ENCODE results near the gene GRIK5.

The GRIK5 gene

GRCh38 chr19:42033413-42033812, 36.6 kb downstream of the GRIK5 start:
- no peaks in the 10 kb centered on the region for H3K27me3 ChIP-seq (ENCODE audit: insufficient read depth, low read length, poor library complexity)
- H3K4me1 ChIP-seq (ENCODE audit: insufficient read depth, low read length) = peaks cover 9% of the 10 kb centered on the region
- TF ChIP-seq EZH2 (IDR thresholded peaks at IDR 0.05; ENCODE audit: borderline replicate concordance, low read depth, low read length, severe bottlenecking) (no peak), CTCF (IDR thresholded peaks at IDR 0.05; ENCODE audit: borderline replicate concordance, extremely low read depth, low read length, poor library complexity, severe bottlenecking) (no peak)
- H3K9me3 ChIP-seq (ENCODE audit: insufficient read depth, low read length, severe bottlenecking) = no peaks in the 10 kb centered on the region
- no peaks in the 10 kb centered on the region for H3K79me2 ChIP-seq (ENCODE audit: insufficient read depth, low read length)
- no peak overlapping the region for H3K4me3 ChIP-seq (ENCODE audit: low read depth in 1 of 2, low read length in 2 of 2)
- no peaks in the 10 kb centered on the region for H3K36me3 ChIP-seq (ENCODE audit: insufficient read depth, low read length)
- DNase-seq (no peak), ATAC-seq (ENCODE audit: insufficient read depth, low read depth) (no peak)
- H3K4me2 ChIP-seq (ENCODE audit: insufficient read depth, low read length) = no peak overlapping the region
- H3K27ac ChIP-seq (ENCODE audit: low read length) = no peak overlapping the region
- no peak overlapping the region for H2AFZ ChIP-seq (ENCODE audit: low read depth, low read length)
- no peak overlapping the region for H3K9ac ChIP-seq (ENCODE audit: low read depth, low read length)
- H4K20me1 ChIP-seq (ENCODE audit: insufficient read depth, low read length) = no peaks in the 10 kb centered on the region

GRCh38 chr19:42032431-42032830, 37.6 kb downstream of the GRIK5 start:
- no peaks in the 10 kb centered on the region for H3K9me3 ChIP-seq (ENCODE audit: insufficient read depth, low read length, severe bottlenecking)
- no peaks in the 10 kb centered on the region for H3K36me3 ChIP-seq (ENCODE audit: insufficient read depth, low read length)
- DNase-seq = no peak
- H3K27ac ChIP-seq (ENCODE audit: low read length) = no peak overlapping the region
- H3K4me2 ChIP-seq (ENCODE audit: insufficient read depth, low read length) = no peak overlapping the region
- H3K79me2 ChIP-seq (ENCODE audit: insufficient read depth, low read length) = no peaks in the 10 kb centered on the region
- TF ChIP-seq CTCF (IDR thresholded peaks at IDR 0.05; ENCODE audit: borderline replicate concordance, extremely low read depth, low read length, poor library complexity, severe bottlenecking) (no peak), EZH2 (IDR thresholded peaks at IDR 0.05; ENCODE audit: borderline replicate concordance, low read depth, low read length, severe bottlenecking) (no peak)
- no peak overlapping the region for H3K9ac ChIP-seq (ENCODE audit: low read depth, low read length)
- H3K4me3 ChIP-seq (ENCODE audit: low read depth in 1 of 2, low read length in 2 of 2) = no peak overlapping the region
- no peaks in the 10 kb centered on the region for H4K20me1 ChIP-seq (ENCODE audit: insufficient read depth, low read length)
- H3K4me1 ChIP-seq (ENCODE audit: insufficient read depth, low read length) = peaks cover 9% of the 10 kb centered on the region
- ATAC-seq (ENCODE audit: insufficient read depth, low read depth) = no peak
- H3K27me3 ChIP-seq (ENCODE audit: insufficient read depth, low read length, poor library complexity) = no peaks in the 10 kb centered on the region
- no peak overlapping the region for H2AFZ ChIP-seq (ENCODE audit: low read depth, low read length)

GRCh38 chr19:42030645-42031440, 39.2 kb downstream of the GRIK5 start:
- no peaks in the 10 kb centered on the region for H3K36me3 ChIP-seq (ENCODE audit: insufficient read depth, low read length)
- H3K79me2 ChIP-seq (ENCODE audit: insufficient read depth, low read length) = no peaks in the 10 kb centered on the region
- H3K9me3 ChIP-seq (ENCODE audit: insufficient read depth, low read length, severe bottlenecking) = no peaks in the 10 kb centered on the region
- no peak overlapping the region for H3K27ac ChIP-seq (ENCODE audit: low read length)
- H2AFZ ChIP-seq (ENCODE audit: low read depth, low read length) = no peak overlapping the region
- H3K4me3 ChIP-seq (ENCODE audit: low read depth in 1 of 2, low read length in 2 of 2) = no peak overlapping the region
- H3K9ac ChIP-seq (ENCODE audit: low read depth, low read length) = no peak overlapping the region
- H4K20me1 ChIP-seq (ENCODE audit: insufficient read depth, low read length) = no peaks in the 10 kb centered on the region
- H3K4me1 ChIP-seq (ENCODE audit: insufficient read depth, low read length) = peaks cover 9% of the 10 kb centered on the region
- H3K4me2 ChIP-seq (ENCODE audit: insufficient read depth, low read length) = no peak overlapping the region
- no peaks in the 10 kb centered on the region for H3K27me3 ChIP-seq (ENCODE audit: insufficient read depth, low read length, poor library complexity)
- DNase-seq (no peak), ATAC-seq (ENCODE audit: insufficient read depth, low read depth) (no peak)
- TF ChIP-seq CTCF (IDR thresholded peaks at IDR 0.05; ENCODE audit: borderline replicate concordance, extremely low read depth, low read length, poor library complexity, severe bottlenecking) (no peak), EZH2 (IDR thresholded peaks at IDR 0.05; ENCODE audit: borderline replicate concordance, low read depth, low read length, severe bottlenecking) (no peak)
